Stromal cell of bone marrow (primary cell): ENCODE measurements around the gene ASTN1.

Experiments
- DNase-seq: peaks from one replicate; pipeline ENCODE4 v3.0.0-alpha.2; 2012; ENCODE audit warnings: low read depth

Gene ASTN1

DNA sequence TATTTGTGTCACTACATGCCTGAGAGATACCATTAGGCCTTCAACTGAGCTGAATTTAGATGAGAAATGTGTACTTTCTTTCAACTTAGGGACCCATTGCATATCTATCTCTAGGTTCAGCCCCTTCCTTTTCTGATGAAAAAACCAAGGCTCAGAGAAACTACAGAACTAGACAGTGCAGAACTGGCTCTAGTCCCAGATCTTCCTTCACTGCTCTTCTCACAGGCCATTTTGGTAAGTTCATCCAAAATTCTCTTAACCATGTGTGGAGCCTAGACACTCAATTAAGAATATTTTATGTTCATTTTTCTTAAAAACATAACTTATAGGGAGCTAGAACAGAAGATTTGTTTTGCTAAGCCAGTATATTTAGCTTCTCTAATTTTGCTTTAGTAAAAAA is 128.9 kb downstream of the ASTN1 start:
- DNase-seq, result no peak

DNA sequence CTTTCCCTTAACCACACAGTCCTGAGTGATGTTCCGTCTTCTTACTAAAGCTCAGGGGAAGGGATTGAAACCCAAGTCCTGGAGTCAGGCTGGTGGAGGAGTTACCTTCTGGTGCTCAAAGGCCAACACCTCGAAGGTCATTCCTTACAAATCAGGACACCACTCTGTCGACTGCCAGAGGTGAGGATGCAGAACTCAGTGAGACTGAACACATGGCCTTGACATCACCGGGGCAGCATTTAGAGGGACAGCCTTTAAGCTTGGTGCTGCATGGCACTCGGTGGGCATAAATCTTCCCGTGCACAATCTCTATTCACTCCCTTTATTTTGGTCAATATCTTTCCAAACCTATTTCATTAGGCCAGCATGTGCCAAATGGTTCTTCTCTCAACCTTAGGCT is 130.9 kb downstream of the ASTN1 start:
- DNase-seq, result no peak

DNA sequence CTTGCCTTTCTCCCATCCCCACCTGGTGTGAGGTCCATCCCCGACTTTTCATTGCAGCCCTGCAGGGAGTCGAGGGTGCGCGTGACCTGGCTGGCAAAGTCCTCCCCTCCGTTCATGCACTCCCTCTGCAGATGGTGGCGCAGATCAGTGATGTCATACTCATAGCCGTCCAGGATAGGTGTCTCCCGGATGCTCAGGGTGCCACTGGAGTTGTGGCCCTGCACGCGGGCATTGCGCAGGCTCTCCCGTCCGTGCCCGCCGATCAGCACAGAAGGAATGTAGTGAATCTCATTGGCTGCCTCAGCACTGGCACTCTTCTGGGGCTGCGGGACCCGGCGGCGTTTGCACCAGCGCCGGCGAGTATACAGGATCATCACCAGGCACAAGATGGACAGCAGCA is 132.1 kb downstream of the ASTN1 start:
- DNase-seq, result no peak

DNA sequence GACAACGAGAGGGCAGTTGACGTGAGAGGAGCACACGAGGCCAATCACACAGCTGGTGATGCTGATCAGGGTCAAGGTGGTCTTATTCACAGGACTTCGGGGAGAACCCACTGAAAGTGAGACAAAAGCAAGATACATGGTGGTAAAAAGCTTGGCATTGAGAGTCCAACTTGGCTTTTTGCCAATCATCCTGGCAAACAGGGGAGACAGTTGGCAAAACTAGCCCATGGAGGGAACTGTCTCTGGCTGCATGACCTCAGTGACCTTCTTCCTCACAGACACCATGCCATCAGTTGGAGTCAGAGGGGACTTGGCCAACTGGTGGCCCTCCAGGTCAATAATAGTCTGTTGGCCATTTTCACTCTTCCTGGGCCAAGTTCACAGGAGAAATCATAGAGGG is 139.9 kb downstream of the ASTN1 start:
- no peak for DNase-seq

GRCh38 chr1:177023726-177024125 is 140.8 kb downstream of the ASTN1 start:
- DNase-seq, result no peak

DNA sequence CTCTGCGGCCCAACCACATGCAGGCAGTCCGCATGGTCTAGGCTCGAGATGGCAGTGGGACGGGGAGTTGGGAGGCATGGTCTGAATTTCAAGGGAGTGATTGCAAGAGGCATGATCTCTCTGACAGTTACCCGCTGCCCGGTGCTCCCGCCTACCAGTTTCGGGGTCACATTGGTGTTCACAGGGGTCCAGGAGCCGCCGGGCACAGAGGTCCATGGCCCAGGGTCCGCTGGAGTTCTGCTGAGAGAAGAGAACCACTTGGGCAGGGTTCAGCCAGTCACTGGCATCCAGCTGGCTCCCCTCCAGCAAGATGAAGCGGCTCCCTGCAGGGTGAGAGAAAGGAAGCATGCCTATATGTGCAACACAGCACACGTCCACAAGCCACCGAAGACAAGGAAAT is 141.3 kb downstream of the ASTN1 start:
- DNase-seq, result no peak

DNA sequence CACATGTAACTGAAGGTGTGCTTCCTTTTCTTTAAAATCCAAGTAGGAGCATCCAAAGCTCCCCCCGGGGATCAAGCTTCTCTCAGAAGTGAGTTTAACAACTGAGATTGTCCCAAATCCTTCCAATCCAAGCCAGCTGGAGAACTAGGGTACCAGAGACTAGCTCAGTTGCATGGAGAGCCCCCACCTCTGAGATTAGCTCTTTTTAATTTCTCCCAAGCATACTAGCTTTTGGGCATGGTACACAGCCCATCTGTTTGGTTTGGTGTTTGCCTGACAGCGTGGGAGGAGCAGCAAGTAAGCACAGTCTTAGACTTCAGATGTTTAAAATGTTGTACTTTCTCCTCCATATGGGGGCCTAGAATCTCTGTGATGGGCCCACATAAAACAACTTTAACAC is 142.8 kb downstream of the ASTN1 start:
- no peak for DNase-seq

- DNase-seq, result no peak
These were observed 143.5 kb downstream of the ASTN1 start for GRCh38 chr1:177020851-177021589.

DNA sequence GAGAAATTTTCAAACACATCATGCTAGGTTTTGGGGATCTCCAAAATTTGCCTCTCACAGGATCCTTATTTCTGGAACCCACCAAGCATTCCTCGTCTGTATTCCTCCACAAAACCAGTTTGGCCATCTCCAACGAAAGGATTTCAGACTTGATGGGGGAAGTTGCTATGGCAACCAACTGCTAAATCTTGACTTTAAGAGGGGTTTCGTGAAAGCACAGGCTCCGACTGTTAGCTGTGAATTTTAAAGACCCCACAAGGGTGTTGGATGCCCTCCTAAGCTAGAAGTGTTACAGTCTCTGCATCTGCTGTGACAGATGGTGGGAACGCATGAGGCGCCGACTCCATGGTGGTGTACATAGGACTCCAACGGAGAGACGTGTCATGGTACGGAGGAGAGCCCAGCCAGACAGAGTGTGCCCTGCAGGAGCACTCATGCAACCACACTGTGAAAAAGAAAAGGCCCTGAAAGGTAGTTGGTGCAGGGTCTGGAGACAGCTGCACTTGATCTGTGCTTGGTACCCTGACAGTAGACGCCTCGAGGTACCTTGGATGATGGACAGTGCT is 147.1 kb downstream of the ASTN1 start:
- no peak for DNase-seq

GRCh38 chr1:177014325-177014724 is 150.2 kb downstream of the ASTN1 start:
- no peak for DNase-seq

DNA sequence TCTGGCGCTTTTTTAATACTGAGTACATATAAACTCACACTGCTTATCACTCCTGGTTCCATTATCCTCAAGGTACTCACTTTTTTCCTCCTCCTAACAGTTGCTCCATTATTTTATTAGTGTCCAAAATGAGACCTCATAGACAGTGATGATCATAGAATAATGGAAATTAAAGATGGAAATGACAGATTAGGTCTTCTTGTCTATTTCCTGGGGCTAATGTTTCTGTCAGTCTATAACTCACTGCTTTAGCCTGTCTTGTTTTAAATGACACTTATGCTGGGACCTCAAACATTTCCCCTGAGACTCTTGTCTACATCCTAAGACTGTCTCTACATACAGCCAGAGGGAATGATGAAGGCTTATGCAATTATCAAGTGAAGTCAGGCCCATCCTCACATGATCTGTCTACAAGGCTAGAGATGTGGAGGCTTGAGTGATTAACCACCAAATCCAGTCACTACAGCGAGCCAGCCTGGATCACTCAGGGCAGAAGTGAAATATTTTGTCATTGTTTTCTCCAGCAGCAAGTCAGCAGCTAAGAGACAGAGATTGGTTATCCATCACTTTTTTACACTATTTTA is 152.1 kb downstream of the ASTN1 start:
- DNase-seq, result no peak

GRCh38 chr1:177011508-177011907 is 153.0 kb downstream of the ASTN1 start:
- no peak for DNase-seq

- DNase-seq, result no peak
These were observed 154.2 kb downstream of the ASTN1 start for GRCh38 chr1:177010211-177010825.

DNA sequence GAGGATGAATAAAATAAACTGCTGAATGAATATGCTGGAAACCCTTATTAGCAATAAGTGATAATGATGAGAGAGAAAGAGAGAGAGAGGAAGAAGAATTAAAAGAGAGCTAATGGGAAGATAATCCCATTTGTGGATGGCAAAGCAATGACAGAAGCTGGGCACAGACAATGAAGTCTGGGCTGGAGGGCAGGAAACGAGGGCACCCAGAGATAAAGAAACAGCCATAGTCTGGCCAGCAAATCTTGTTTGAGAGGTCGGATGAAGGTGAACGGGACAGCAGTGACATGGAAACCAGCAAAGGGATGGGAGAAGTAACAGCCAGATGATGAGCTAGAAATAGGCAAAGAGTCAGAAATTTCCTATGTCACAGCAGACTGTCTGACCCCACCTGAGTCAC is 155.9 kb downstream of the ASTN1 start:
- DNase-seq, result no peak

GRCh38 chr1:177007437-177008161 is 156.9 kb downstream of the ASTN1 start:
- no peak for DNase-seq

DNA sequence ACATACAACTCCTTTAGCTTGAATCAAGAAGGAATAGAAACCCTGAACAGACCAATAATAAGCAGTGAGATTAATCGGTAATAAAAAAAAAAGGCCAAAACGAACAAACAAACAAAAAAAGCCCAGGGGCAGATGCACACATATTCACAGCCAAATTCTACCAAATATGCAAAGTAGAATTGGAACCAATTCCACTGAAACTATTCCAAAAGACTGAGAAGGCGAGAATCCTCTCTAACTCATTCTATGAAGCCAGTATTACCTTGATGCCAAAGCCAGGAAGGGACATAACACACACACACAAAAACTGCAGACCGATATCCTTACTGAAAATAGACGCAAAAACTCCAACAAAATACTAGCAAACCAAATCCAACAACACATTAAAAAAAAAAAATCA is 161.6 kb downstream of the ASTN1 start:
- no peak for DNase-seq

GRCh38 chr1:177001556-177001955 is 163.0 kb downstream of the ASTN1 start:
- no peak for DNase-seq

- DNase-seq, result no peak
These were observed 166.2 kb downstream of the ASTN1 start for GRCh38 chr1:176998183-176998795.

DNA sequence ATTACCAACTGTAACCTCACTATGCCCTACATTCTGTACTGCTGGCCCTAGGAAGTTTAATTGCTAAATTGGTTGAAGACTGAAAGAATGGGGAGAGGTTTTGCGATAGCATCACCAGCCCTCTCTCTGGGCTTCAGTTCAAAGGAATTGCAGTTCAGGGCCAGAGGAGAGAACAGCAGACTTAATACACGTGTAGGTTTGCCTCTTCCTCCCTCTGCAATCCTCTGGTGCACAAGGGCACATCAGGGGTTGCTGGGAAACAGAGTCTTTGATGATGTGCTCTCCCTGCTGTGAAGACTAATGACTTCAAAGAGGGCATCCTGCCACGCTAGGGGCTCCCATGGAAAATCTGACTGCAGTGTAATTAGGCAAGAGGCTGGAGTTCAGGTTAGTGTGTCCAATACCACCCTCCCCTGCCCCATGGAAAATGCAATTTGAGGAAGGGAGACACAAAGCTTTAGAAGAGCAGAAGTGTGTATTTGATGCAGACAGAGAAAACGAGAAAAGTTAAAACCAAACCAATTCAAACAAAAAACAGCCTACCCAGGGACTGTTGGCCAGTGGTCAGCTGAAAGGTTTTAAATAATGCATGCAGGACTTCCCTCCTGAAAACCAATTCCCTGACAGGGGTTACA is 167.9 kb downstream of the ASTN1 start:
- no peak for DNase-seq

DNA sequence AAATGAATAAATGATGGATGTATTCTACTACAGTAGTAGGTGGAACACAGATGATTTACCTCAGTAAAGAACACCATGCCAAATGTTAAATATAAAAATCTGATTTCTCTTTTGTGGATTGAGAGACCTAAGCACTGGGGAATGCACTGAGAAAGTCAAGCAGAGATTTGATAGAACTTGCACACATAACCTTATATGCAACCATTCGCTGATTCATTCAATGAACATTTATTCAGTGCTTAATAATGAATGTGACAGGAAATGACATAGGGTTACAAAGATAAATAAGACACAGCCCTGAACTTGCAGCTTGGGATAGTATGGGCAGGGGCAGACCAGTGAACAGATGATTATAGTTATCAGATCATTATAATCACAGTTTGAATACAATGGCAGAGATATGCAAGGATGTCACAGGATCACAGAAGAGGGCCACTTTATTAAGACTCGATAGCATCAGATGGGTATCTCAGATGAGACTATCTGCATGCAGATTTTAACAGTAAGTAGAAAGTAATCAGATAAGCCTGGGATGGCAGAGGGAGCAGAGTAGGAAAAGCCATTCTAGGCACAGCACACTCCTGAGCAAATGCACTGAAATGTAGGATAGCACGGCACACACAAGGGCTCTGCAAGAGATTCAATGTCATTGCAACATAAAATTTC is 169.4 kb downstream of the ASTN1 start:
- no peak for DNase-seq

- no peak for DNase-seq
These were observed 170.9 kb downstream of the ASTN1 start for GRCh38 chr1:176993587-176993986.
